ENCODE results near the gene GUCA1A.
"Not testable (repeated sequence)": the region's sequence is repeated elsewhere in the genome, so short reads cannot be mapped to it uniquely, and the experiment has no call there.

Gene GUCA1A

GRCh38 chr6:42204768-42205282, 31.7 kb downstream of the GUCA1A start:
- no peak overlapping the region for H3K4me3 ChIP-seq (ENCODE audit: low read depth, low read length)
- TF ChIP-seq CTCF (IDR thresholded peaks at IDR 0.05; ENCODE audit: insufficient read depth, low read depth, low read length, missing control alignments) = no peak
- no peak for DNase-seq (ENCODE audit: low read depth)

GRCh38 chr6:42207559-42207958, 34.4 kb downstream of the GUCA1A start:
- DNase-seq (ENCODE audit: low read depth); H3K4me3 ChIP-seq (ENCODE audit: low read depth, low read length): not testable (repeated sequence)

DNA sequence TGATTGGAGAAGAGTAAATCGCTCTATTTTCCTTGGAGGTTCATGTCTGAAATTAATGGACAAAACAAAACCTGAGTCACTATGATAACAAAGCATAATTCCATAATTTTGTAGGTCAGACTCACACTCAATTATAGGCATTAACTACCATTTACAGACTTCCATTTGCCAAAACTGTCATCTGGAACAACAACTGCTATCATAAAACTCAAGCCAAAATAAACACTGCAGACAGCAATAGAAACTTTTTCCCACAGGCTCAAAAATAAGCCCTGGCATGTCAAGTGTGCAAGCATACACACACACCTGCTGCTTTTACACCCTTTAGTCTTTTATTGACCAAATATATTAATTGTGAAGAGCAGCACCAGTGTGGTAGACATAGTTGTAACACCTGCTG, 37.4 kb downstream of the GUCA1A start:
- no peak for TF ChIP-seq CTCF (IDR thresholded peaks at IDR 0.05; ENCODE audit: insufficient read depth, low read depth, low read length, missing control alignments)
- no peak overlapping the region for H3K4me3 ChIP-seq (ENCODE audit: low read depth, low read length)
- DNase-seq (ENCODE audit: low read depth) = no peak

DNA sequence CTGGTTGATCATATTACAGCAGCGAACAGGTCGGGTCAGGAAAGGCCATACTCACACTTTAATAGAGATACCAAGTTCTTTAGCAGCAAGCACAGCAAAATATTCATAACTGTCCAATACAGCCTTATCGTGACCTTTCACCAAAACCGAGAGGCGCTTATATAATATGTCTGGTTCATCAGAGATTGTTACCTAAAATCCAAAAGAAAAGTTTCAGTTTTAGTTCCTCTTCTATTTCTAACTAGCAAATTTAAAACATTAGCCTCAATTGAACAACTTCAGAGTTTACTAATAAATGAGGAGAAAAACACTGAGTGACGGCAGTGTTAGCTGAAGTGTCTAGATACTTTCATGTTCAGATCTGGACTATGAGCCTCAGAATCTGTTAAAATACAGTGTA, 38.6 kb downstream of the GUCA1A start:
- no peak for TF ChIP-seq CTCF (IDR thresholded peaks at IDR 0.05; ENCODE audit: insufficient read depth, low read depth, low read length, missing control alignments)
- no peak overlapping the region for H3K4me3 ChIP-seq (ENCODE audit: low read depth, low read length)
- peak; percentile 39 for DNase-seq (ENCODE audit: low read depth)

- no peak for TF ChIP-seq CTCF (IDR thresholded peaks at IDR 0.05; ENCODE audit: insufficient read depth, low read depth, low read length, missing control alignments)
- DNase-seq (ENCODE audit: low read depth) = no peak
- H3K4me3 ChIP-seq (ENCODE audit: low read depth, low read length) = no peak overlapping the region
These were observed 39.3 kb downstream of the GUCA1A start for GRCh38 chr6:42212442-42212841.

DNA sequence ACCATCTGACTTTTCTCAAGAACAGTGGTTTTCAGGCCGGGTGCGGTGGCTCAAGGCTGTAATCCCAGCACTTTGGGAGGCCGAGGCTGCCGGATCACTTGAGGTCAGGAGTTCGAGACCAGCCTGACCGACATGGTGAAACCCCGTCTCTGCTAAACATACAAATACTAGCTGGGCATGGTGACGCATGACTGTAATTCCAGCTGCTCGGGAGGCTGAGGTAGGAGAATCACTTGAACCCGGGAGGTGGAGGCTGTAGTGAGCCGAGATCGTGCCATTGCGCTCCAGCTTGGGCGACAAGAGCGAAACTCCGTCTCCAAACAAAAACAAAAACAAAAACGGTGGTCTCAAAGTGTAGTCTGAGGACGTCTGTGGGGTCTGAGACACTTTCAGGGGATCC, 43.3 kb downstream of the GUCA1A start:
- DNase-seq (ENCODE audit: low read depth) = not testable (repeated sequence)
- peak overlapping the region; percentile 72 for H3K4me3 ChIP-seq (ENCODE audit: low read depth, low read length)

GRCh38 chr6:42217157-42217518, 44.0 kb downstream of the GUCA1A start:
- peak overlapping the region; percentile 72 for H3K4me3 ChIP-seq (ENCODE audit: low read depth, low read length)
- no peak for DNase-seq (ENCODE audit: low read depth)
- no peak for TF ChIP-seq CTCF (IDR thresholded peaks at IDR 0.05; ENCODE audit: insufficient read depth, low read depth, low read length, missing control alignments)

DNA sequence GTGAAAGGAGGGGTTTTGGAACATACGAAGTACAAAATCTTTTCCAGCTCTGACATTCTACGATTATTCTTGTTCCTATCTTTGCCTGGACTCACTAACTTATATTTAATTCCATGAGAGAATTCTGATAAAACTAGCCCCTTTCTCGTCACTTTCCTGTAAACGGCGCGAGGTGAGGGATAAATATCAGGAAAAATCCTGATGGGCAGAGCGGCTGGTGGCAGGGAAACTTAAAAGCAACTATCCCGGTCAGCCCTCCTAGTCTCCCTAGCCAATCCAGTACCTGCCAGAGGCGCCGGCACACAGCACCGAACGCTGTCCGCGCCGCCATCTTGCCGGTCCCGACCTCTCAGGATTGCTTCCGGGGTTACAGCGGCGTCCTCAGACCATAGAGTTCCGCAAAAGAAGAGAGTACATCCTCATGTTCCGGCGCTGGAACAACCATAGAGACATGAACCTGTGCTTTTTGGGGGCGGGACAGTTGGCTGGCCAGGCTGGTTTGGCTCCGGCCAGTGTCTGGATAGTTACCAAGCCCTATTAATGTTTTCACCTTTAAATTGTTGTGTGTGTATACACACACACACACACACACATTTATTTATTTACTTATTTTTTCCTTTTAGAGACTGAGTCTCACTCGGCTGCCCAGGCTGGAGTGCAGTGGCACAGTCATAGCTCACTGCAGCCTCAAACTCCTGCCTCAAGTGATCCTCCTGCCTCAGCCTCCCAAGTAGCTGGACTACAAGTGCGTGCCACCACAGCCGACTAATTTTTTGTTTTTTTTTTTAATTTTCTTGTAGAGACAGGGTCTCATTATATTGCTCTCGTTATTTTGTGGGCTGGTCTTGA, 44.6 kb downstream of the GUCA1A start, which contains the start of gene MRPS10:
Gene MRPS10, minus strand, starts transcription at position 343 of the 849 bp plus-strand sequence. Its CDS starts 12 bp downstream, at position 331.
- peak within 1 kb of the TSS; percentile 72 for H3K4me3 ChIP-seq (ENCODE audit: low read depth, low read length)
- no peak for TF ChIP-seq CTCF (IDR thresholded peaks at IDR 0.05; ENCODE audit: insufficient read depth, low read depth, low read length, missing control alignments)
- peak; percentile 97 for DNase-seq (ENCODE audit: low read depth)
